CD4-positive, alpha-beta memory T cell (primary cell): ENCODE results near the gene ANKRD60. TPM values are rescaled to one million over a fixed set of nuclear protein-coding genes. Genes with fewer than 3 reads are reported as not detected.

Source experiments
- CTCF ChIA-PET: fragments of 350-600 bp; sonication (Branson Sonifier 250); formaldehyde crosslinking; loops from one replicate; lab custom pipeline; 2021; ENCODE audit warnings: inconsistent platforms; ENCODE audit not compliant: partially characterized antibody; lab: Charles Lee
- POLR2A ChIA-PET: fragments of 350-600 bp; sonication (Branson Sonifier 250); formaldehyde crosslinking; loops from one replicate; lab custom pipeline; 2021; ENCODE audit not compliant: partially characterized antibody; lab: Charles Lee
- DNase-seq, 5 donors: peaks; one replicate each; pipeline versions ENCODE4 v3.0.0 to v3.0.0-alpha.2; 2020 to 2022; ENCODE audit warnings: mixed read lengths in 1 of 5
- H3K27ac ChIP-seq: one replicate; pipeline ENCODE4 v1.7.0; 2013; ENCODE audit warnings: low read depth, low read length
- H3K27me3 ChIP-seq: 2 replicates; pipeline ENCODE4 v1.7.0; 2013; ENCODE audit warnings: mild to moderate bottlenecking, low read length, moderate library complexity; ENCODE audit not compliant: insufficient read depth
- H3K36me3 ChIP-seq: 2 replicates; pipeline ENCODE4 v1.7.0; 2013; ENCODE audit warnings: mild to moderate bottlenecking, low read length, moderate library complexity; ENCODE audit not compliant: insufficient read depth
- H3K4me1 ChIP-seq: 2 replicates; pipeline ENCODE4 v1.7.0; 2013; ENCODE audit warnings: mild to moderate bottlenecking, low read length, moderate library complexity; ENCODE audit not compliant: insufficient read depth
- H3K4me3 ChIP-seq, 2 donors: one replicate each; pipeline ENCODE4 v1.7.0; 2013; ENCODE audit warnings: low read length in 2 of 2, mild to moderate bottlenecking in 1 of 2
- H3K9me3 ChIP-seq, 2 donors: one replicate each; pipeline ENCODE4 v1.7.0; 2013; ENCODE audit warnings: low read length in 2 of 2, control low read depth in 1 of 2; ENCODE audit not compliant: control insufficient read depth in 1 of 2
- H3K27ac Mint-ChIP-seq, 7 donors: one replicate each; pipeline ENCODE4 v1.8.0; 2020 to 2021; ENCODE audit warnings: mixed read lengths in 7 of 7, mild to moderate bottlenecking in 6 of 7, inconsistent platforms in 3 of 7, moderate library complexity in 3 of 7
- H3K27me3 Mint-ChIP-seq, 2 donors: one replicate each; pipeline ENCODE4 v1.8.0; 2020 to 2021; ENCODE audit warnings: mixed read lengths in 2 of 2
- H3K36me3 Mint-ChIP-seq, 2 donors: one replicate each; pipeline ENCODE4 v1.8.0; 2020 to 2021; ENCODE audit warnings: mixed read lengths in 2 of 2, inconsistent platforms in 1 of 2, mild to moderate bottlenecking in 1 of 2
- H3K4me1 Mint-ChIP-seq, 4 donors: one replicate each; pipeline ENCODE4 v1.8.0; 2020 to 2021; ENCODE audit warnings: mixed read lengths in 4 of 4, mild to moderate bottlenecking in 1 of 4
- H3K4me3 Mint-ChIP-seq, 8 donors: one replicate each; pipeline ENCODE4 v1.8.0; 2020 to 2021; ENCODE audit warnings: mixed read lengths in 8 of 8, mild to moderate bottlenecking in 7 of 8, moderate library complexity in 6 of 8, inconsistent platforms in 3 of 8
- H3K9me3 Mint-ChIP-seq, 8 donors: one replicate each; pipeline ENCODE4 v1.8.0; 2020 to 2021; ENCODE audit warnings: mixed read lengths in 8 of 8, mild to moderate bottlenecking in 5 of 8, inconsistent platforms in 3 of 8, moderate library complexity in 1 of 8
- intact Hi-C: fragments of 100-400 bp; cut with micrococcal nuclease; formaldehyde crosslinking; loops from one replicate; pipeline ENCODE4 v1.15.1; 2023
- polyA plus RNA-seq, 2 donors: library from polyadenylated mRNA; unstranded; fragments of 300-500 nt; fragmentation: Illumina TruSeq; gene quantifications; one replicate each; pipeline ENCODE4 v1.2.3, GENCODE V29; 2021
- total RNA-seq, 2 experiments: library from RNA; stranded (reverse); gene quantifications; one replicate each; pipeline ENCODE4 v1.2.3, GENCODE V29; 2021

Gene ANKRD60
- total and polyA plus RNA-seq, 4 experiments from 2014 or later = not detected

DNA sequence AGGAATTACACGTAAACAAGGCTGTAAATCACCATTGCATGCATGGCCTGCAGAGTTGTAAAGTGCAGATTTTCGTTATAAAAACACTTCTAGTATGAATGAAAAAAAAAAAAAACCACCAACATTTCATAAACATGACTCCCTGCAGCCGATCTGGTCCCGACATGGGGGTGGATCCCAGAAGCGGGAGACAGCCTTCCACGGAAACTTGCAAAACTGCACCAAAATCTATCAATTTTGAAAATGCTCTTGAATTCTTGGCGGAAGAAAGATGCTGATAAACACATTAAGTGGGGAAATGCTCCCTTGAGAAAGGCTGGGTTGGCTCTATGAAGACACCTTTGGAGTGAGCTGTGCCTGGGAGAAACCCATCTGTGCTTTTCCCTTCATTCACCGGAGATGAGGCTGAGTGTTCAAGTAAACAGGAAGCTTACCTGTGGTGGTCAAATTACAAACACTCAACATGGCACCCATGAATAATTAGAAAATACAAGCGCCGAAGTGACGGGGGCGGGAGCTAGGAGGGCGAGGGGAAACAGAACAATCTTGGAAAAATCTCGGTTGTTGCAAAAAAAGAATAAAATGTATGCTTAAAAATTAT, 845 bp upstream of the ANKRD60 start:
- no peaks in the 10 kb centered on the region for H3K36me3 ChIP-seq
- H3K4me3 ChIP-seq = no peak overlapping the region
- H3K4me1 Mint-ChIP-seq = peaks cover 5 to 20% (median 12%) of the 10 kb centered on the region in 4 donors
- H3K27ac ChIP-seq = no peak overlapping the region
- peaks cover 36 to 47% of the 10 kb centered on the region in 2 donors for H3K27me3 Mint-ChIP-seq
- peaks cover 24% of the 10 kb centered on the region for H3K27me3 ChIP-seq
- DNase-seq = no peak
- peak overlapping the region in 6 of 7 donors; percentile 5 to 91 (median 54) for H3K27ac Mint-ChIP-seq
- H3K4me1 ChIP-seq = no peaks in the 10 kb centered on the region
- no peaks in the 10 kb centered on the region for H3K9me3 ChIP-seq
- H3K36me3 Mint-ChIP-seq = peaks cover 0 to 7% of the 10 kb centered on the region in 2 donors
- H3K9me3 Mint-ChIP-seq = peaks cover 0 to 2% (median 0%) of the 10 kb centered on the region in 8 donors
- CTCF ChIA-PET = interaction anchor here (0.8 to 1.5 kb wide), 2 partner anchors 10 to 17 kb away, joined by 4 to 6 read pairs; no protein-coding TSS in a partner anchor
- peak overlapping the region in 6 of 8 donors; percentile 5 to 58 (median 32) for H3K4me3 Mint-ChIP-seq
- POLR2A ChIA-PET = no interaction called here
- intact Hi-C loops = no loop called here

DNA sequence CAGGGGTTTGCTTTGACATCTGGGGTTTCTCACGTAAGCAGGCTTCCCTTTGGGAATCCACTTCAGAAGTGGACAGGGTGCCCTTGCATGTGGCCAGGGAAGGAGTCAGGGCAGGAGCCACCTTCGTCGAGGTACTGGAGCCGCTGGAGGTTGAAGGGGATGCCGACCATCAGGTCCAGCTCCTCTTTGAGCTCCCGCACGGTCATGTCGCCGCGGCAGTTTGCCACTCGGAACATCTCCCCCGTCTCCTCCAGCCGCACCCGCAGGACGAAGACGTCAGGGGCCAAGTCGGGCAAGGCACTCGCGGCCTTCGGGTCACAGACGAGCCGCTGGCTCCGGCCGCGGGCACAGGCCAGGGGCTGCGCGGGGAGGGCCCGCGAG, 360 bp downstream of the ANKRD60 start:
- Histone ChIP-seq H3K9me3 (no peaks in the 10 kb centered on the region), H3K36me3 (no peaks in the 10 kb centered on the region), H3K27ac (no peak overlapping the region), H3K4me3 (no peak overlapping the region), H3K27me3 (peaks cover 24% of the 10 kb centered on the region), H3K4me1 (no peaks in the 10 kb centered on the region)
- intact Hi-C loops = no loop called here
- H3K4me1 Mint-ChIP-seq = peaks cover 5 to 20% (median 12%) of the 10 kb centered on the region in 4 donors
- ChIA-PET CTCF (no interaction called here), POLR2A (no interaction called here)
- no peak for DNase-seq
- peaks cover 0 to 2% (median 0%) of the 10 kb centered on the region in 8 donors for H3K9me3 Mint-ChIP-seq
- peaks cover 36 to 49% of the 10 kb centered on the region in 2 donors for H3K27me3 Mint-ChIP-seq
- H3K4me3 Mint-ChIP-seq = peak overlapping the region in 6 of 8 donors; percentile 7 to 59 (median 24)
- peaks cover 0 to 7% of the 10 kb centered on the region in 2 donors for H3K36me3 Mint-ChIP-seq
- H3K27ac Mint-ChIP-seq = peak overlapping the region in 5 of 7 donors; percentile 24 to 89 (median 71)

DNA sequence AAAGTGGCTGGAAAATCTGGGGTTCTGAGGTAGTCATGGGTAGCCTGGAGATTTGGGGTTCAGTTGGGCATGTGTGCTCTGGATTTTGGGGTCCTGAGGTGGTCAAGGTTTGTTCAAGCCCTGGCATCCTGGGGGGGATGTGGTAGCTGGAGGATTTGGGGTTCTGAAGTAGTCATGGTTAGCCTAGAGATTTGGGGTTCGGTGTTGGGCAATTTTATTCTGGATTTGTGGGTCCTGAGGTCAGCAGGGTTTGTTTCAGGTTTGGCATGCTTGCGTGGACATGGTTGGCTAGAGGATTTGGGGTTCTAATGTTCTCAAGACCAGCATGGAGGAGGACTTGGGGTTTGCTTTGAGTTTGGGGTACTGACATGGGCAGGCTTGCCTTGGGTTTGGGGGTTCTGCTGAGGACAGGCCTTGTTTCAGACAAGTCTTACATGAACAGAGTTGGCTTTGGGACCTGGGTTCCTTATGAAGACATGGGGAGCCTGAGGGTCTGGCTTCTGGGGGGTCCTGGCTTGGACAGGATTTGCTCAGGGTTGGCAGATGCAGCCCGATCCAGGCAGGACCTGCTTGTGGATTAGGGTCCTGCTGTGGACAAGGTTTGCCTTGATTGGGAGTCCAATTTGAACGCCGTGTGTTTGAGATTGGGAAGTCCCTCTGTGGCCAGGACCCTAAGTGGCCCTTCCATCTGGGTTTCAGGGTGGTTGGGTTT, 906 bp downstream of the ANKRD60 start:
- Mint-ChIP-seq H3K36me3 (peaks cover 0 to 7% of the 10 kb centered on the region in 2 donors), H3K27ac (peak overlapping the region; percentile 5 to 89 (median 24)), H3K9me3 (peaks cover 0 to 2% (median 0%) of the 10 kb centered on the region in 8 donors), H3K4me1 (peaks cover 5 to 20% (median 12%) of the 10 kb centered on the region in 4 donors), H3K4me3 (peak overlapping the region in 7 of 8 donors; percentile 0 to 59 (median 21)), H3K27me3 (peaks cover 40 to 53% of the 10 kb centered on the region in 2 donors)
- Histone ChIP-seq H3K4me1 (no peaks in the 10 kb centered on the region), H3K9me3 (no peaks in the 10 kb centered on the region), H3K4me3 (no peak overlapping the region), H3K27ac (no peak overlapping the region), H3K27me3 (peaks cover 24% of the 10 kb centered on the region), H3K36me3 (no peaks in the 10 kb centered on the region)
- intact Hi-C loops = no loop called here
- ChIA-PET POLR2A (no interaction called here), CTCF (no interaction called here)
- no peak for DNase-seq

DNA sequence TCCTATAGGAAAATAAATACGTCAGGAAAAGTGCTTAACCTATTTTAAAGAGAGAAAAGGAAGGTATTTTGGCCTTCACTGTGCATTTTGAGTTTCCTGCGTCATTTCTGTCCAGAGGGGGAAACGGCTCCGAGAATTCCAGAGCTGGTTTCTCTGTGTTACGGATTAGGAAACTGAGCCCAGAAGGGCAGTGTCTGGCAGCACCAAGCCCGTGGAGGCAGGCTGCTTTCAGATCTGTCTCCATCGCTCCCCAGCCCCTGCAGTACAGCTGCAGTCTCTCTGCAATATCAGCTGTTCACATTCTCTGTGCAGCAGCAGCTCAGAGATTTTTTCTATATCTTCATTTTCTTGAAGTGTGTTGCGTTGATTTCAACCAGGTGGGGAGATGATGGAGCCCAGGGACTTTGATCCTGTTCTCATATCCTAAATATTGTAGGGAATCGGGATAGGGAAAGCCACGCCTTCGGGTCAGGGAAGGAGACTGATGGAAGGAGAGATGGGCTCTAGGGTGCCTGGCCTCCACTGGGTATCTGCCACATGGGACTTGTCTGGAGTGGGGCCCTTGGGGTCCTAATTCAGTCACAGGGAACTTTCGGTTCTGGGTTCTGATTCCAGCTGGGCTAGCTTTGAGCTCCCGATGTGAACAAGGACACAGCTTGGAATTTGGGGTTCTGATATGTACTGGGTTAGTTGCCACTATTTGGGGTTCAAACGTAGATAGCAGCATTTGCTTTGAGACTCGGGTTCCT, 2.8 kb downstream of the ANKRD60 start:
- CTCF ChIA-PET = interaction anchor here (1.1 to 1.2 kb wide), 2 partner anchors 11 to 15 kb away, joined by 3 to 4 read pairs; no protein-coding TSS in a partner anchor
- Mint-ChIP-seq H3K36me3 (peaks cover 0 to 7% of the 10 kb centered on the region in 2 donors), H3K27me3 (peaks cover 50 to 64% of the 10 kb centered on the region in 2 donors), H3K9me3 (peaks cover 0 to 2% (median 0%) of the 10 kb centered on the region in 8 donors), H3K4me3 (no peak overlapping the region), H3K4me1 (peaks cover 5 to 20% (median 12%) of the 10 kb centered on the region in 4 donors), H3K27ac (no peak overlapping the region)
- Histone ChIP-seq H3K36me3 (no peaks in the 10 kb centered on the region), H3K27me3 (peaks cover 30% of the 10 kb centered on the region), H3K27ac (no peak overlapping the region), H3K9me3 (no peaks in the 10 kb centered on the region), H3K4me1 (no peaks in the 10 kb centered on the region), H3K4me3 (no peak overlapping the region)
- POLR2A ChIA-PET = no interaction called here
- intact Hi-C loops = no loop called here
- no peak for DNase-seq

DNA sequence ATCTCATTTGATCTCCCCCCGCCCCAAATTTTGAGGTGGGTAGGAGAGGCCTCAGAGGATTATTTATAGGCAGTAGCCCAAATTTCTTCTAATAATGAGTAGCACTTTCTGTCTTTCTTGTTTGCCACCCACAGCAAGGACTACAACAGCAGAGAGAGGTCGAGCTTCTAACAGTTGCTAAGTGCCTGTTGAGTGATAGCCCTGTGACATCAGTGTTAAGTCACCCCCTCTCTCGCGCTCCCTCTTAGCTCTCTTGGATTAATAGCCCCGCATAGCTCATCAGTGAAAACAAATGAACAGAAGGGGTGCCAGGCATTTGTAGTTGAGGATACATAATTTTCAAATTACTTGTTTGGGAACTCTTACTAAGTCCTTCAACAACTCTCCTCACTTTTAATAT, 3.5 kb downstream of the ANKRD60 start:
- CTCF ChIA-PET = no interaction called here
- no peak for DNase-seq
- Histone ChIP-seq H3K4me3 (no peak overlapping the region), H3K27ac (no peak overlapping the region), H3K4me1 (no peaks in the 10 kb centered on the region), H3K9me3 (no peaks in the 10 kb centered on the region), H3K27me3 (peaks cover 32% of the 10 kb centered on the region), H3K36me3 (no peaks in the 10 kb centered on the region)
- Mint-ChIP-seq H3K27ac (no peak overlapping the region), H3K4me3 (no peak overlapping the region), H3K27me3 (peaks cover 50 to 66% of the 10 kb centered on the region in 2 donors), H3K36me3 (peaks cover 0 to 7% of the 10 kb centered on the region in 2 donors), H3K4me1 (peaks cover 5 to 20% (median 12%) of the 10 kb centered on the region in 4 donors), H3K9me3 (peaks cover 0 to 4% (median 0%) of the 10 kb centered on the region in 8 donors)
- intact Hi-C loops = no loop called here
- POLR2A ChIA-PET = no interaction called here

DNA sequence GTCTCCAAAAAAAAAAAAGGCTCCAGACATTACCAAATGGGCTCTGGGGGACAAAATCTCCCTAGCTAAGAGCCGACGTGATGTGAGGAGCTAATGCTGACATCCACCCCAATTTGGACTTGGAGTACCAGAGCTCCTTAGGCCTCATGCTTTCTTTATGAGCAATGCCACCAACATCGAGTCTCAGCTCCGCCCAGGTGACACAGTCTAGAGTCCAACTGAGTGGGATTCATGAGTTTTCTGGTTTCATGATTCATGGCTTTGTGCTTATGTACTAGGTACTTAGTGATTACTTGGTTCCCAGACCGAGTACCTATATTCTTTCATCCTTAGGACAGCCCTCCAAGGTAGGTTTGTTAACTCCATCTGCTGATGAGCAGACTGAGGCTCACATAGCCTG, 4.4 kb downstream of the ANKRD60 start:
- Histone ChIP-seq H3K27ac (no peak overlapping the region), H3K36me3 (no peaks in the 10 kb centered on the region), H3K27me3 (peaks cover 24% of the 10 kb centered on the region), H3K9me3 (peaks cover 0 to 3% of the 10 kb centered on the region in 2 donors), H3K4me1 (no peaks in the 10 kb centered on the region), H3K4me3 (no peak overlapping the region)
- H3K4me1 Mint-ChIP-seq = peaks cover 5 to 17% (median 8%) of the 10 kb centered on the region in 4 donors
- H3K27ac Mint-ChIP-seq = no peak overlapping the region
- DNase-seq = no peak
- peaks cover 0 to 10% (median 3%) of the 10 kb centered on the region in 8 donors for H3K9me3 Mint-ChIP-seq
- ChIA-PET POLR2A (no interaction called here), CTCF (interaction anchor here (1.2 kb wide), 1 partner anchor 13 kb away, joined by 4 read pairs; no protein-coding TSS in a partner anchor)
- H3K27me3 Mint-ChIP-seq = peaks cover 50 to 68% of the 10 kb centered on the region in 2 donors
- H3K36me3 Mint-ChIP-seq = peaks cover 0 to 5% of the 10 kb centered on the region in 2 donors
- intact Hi-C loops = no loop called here
- no peak overlapping the region for H3K4me3 Mint-ChIP-seq
